MCF 10A (cell line): ENCODE measurements around the gene CBX2. TPM values are rescaled to one million over a fixed set of nuclear protein-coding genes. Genes with fewer than 3 reads are reported as not detected.

Experiments
- BruUV-seq: library from RNA; stranded (reverse); fragments of 400-500 nt; replicated peaks from 2 replicates; lab custom pipeline; 2021; lab: Mats Ljungman, UMichigan
- CTCF ChIA-PET: fragments of 300-600 bp; sonication (Branson Sonifier 250); formaldehyde crosslinking; extraction: SDS; loops from one replicate; lab custom pipeline; 2021; ENCODE audit warnings: antibody characterized with exemption, inconsistent platforms; lab: Yijun Ruan, JAX
- POLR2A ChIA-PET: fragments of 300-600, 350-650 bp; sonication (Branson Sonifier 250); formaldehyde crosslinking; extraction: SDS; loops from one replicate; lab custom pipeline; 2020; ENCODE audit warnings: antibody characterized with exemption, inconsistent platforms; lab: Yijun Ruan, JAX
- DNase-seq: peaks from one replicate; pipeline ENCODE4 v3.0.0-alpha.2; 2018; ENCODE audit not compliant: unreplicated experiment
- H3K27ac Mint-ChIP-seq: one replicate; pipeline ENCODE4 v1.8.0; 2022; ENCODE audit warnings: mild to moderate bottlenecking, low read depth, mixed read lengths; ENCODE audit not compliant: unreplicated experiment
- H3K27me3 Mint-ChIP-seq: one replicate; pipeline ENCODE4 v1.8.0; 2022; ENCODE audit warnings: mixed read lengths; ENCODE audit not compliant: insufficient read depth, unreplicated experiment
- H3K36me3 Mint-ChIP-seq: one replicate; pipeline ENCODE4 v1.8.0; 2022; ENCODE audit warnings: mild to moderate bottlenecking, moderate library complexity, mixed read lengths; ENCODE audit not compliant: insufficient read depth, unreplicated experiment
- H3K4me1 Mint-ChIP-seq: one replicate; pipeline ENCODE4 v1.8.0; 2022; ENCODE audit warnings: mixed read lengths; ENCODE audit not compliant: insufficient read depth, unreplicated experiment
- H3K4me3 Mint-ChIP-seq: one replicate; pipeline ENCODE4 v1.8.0; 2022; ENCODE audit warnings: mild to moderate bottlenecking, moderate library complexity, mixed read lengths; ENCODE audit not compliant: unreplicated experiment
- H3K9me3 Mint-ChIP-seq: one replicate; pipeline ENCODE4 v1.8.0; 2022; ENCODE audit warnings: mixed read lengths; ENCODE audit not compliant: unreplicated experiment
- CTCF ChIP-seq: fragments of 200-600 bp; IDR thresholded peaks from one replicate; pipeline ENCODE4 v1.8.0; 2022; ENCODE audit warnings: antibody characterized with exemption, mild to moderate bottlenecking; ENCODE audit not compliant: unreplicated experiment
- intact Hi-C: fragments of 100-400 bp; cut with micrococcal nuclease; formaldehyde crosslinking; loops from 2 replicates; pipeline ENCODE4 v1.14.1; 2022
- total RNA-seq: library from RNA; stranded (reverse); gene quantifications from 2 replicates; pipeline ENCODE4 v1.2.3, GENCODE V29; 2022

Gene CBX2
- total RNA-seq, 1 experiment from 2014 or later = 3.9 TPM

- Mint-ChIP-seq H3K4me3 (no peak overlapping the region), H3K27me3 (no peaks in the 10 kb centered on the region), H3K4me1 (no peaks in the 10 kb centered on the region), H3K27ac (no peak overlapping the region), H3K9me3 (no peaks in the 10 kb centered on the region), H3K36me3 (no peaks in the 10 kb centered on the region)
- no TSS peak for BruUV-seq
- no peak for TF ChIP-seq CTCF
- ChIA-PET POLR2A (no interaction called here), CTCF (interaction anchor here (0.5 to 2.1 kb wide), 6 partner anchors 88 to 269 kb away, joined by 3 to 8 read pairs (median 3); no protein-coding TSS in a partner anchor)
- DNase-seq = no peak
- intact Hi-C loops = loop anchor here (5.0 to 10.0 kb wide), 2 partner anchors 60 to 87 kb away; partner anchors contain the start of gene CBX4
Observed at GRCh38 chr17:79747508-79748294, 30.2 kb upstream of the CBX2 start.

- Mint-ChIP-seq H3K4me1 (no peaks in the 10 kb centered on the region), H3K27me3 (no peaks in the 10 kb centered on the region), H3K27ac (no peak overlapping the region), H3K9me3 (no peaks in the 10 kb centered on the region), H3K36me3 (no peaks in the 10 kb centered on the region), H3K4me3 (no peak overlapping the region)
- ChIA-PET CTCF (interaction anchor here (0.6 to 1.3 kb wide), 3 partner anchors 88 to 715 kb away, joined by 3 read pairs; no protein-coding TSS in a partner anchor), POLR2A (interaction anchor here (1.5 kb wide), 1 partner anchor 30 kb away, joined by 4 read pairs; the partner anchor contains the start of gene CBX2)
- intact Hi-C loops = loop anchor here (5.0 to 10.0 kb wide), 2 partner anchors 59 to 86 kb away; partner anchors contain the start of gene CBX4
- no TSS peak for BruUV-seq
- no peak for DNase-seq
- TF ChIP-seq CTCF = no peak
Observed at GRCh38 chr17:79748295-79749099, 29.5 kb upstream of the CBX2 start.

- CTCF ChIA-PET = interaction anchor here (0.6 to 1.3 kb wide), 3 partner anchors 87 to 716 kb away, joined by 3 read pairs; no protein-coding TSS in a partner anchor
- Mint-ChIP-seq H3K4me1 (no peaks in the 10 kb centered on the region), H3K36me3 (no peaks in the 10 kb centered on the region), H3K27ac (no peak overlapping the region), H3K4me3 (no peak overlapping the region), H3K27me3 (no peaks in the 10 kb centered on the region), H3K9me3 (no peaks in the 10 kb centered on the region)
- intact Hi-C loops = loop anchor here (5.0 to 10.0 kb wide), 2 partner anchors 58 to 86 kb away; partner anchors contain the start of gene CBX4
- BruUV-seq = no TSS peak
- POLR2A ChIA-PET = interaction anchor here (0.7 to 1.5 kb wide), 3 partner anchors 9 to 167 kb away, joined by 3 to 4 read pairs (median 3); partner anchors contain the start of gene CBX2
- no peak for TF ChIP-seq CTCF
- DNase-seq = peak; percentile 57
Observed at GRCh38 chr17:79749156-79749815, 28.7 kb upstream of the CBX2 start.
